Choroid plexus epithelial cell (primary cell): ENCODE measurements around the gene EBF4.

ENCODE experiments used
- DNase-seq: peaks from one replicate; pipeline ENCODE4 v3.0.0-alpha.2; 2010; ENCODE audit warnings: low read depth
- H3K4me3 ChIP-seq: 2 replicates; pipeline ENCODE4 v1.5.1; 2011; ENCODE audit warnings: low read depth, mild to moderate bottlenecking, control low read depth, low read length, moderate library complexity
- TF ChIP-seq, protein P1 (sequence below): conservative IDR thresholded peaks from 2 replicates; pipeline ENCODE4 v1.5.1; 2011; ENCODE audit warnings: low read depth, mild to moderate bottlenecking, control low read depth, inconsistent platforms, low read length, moderate library complexity

EBF4 gene

DNA sequence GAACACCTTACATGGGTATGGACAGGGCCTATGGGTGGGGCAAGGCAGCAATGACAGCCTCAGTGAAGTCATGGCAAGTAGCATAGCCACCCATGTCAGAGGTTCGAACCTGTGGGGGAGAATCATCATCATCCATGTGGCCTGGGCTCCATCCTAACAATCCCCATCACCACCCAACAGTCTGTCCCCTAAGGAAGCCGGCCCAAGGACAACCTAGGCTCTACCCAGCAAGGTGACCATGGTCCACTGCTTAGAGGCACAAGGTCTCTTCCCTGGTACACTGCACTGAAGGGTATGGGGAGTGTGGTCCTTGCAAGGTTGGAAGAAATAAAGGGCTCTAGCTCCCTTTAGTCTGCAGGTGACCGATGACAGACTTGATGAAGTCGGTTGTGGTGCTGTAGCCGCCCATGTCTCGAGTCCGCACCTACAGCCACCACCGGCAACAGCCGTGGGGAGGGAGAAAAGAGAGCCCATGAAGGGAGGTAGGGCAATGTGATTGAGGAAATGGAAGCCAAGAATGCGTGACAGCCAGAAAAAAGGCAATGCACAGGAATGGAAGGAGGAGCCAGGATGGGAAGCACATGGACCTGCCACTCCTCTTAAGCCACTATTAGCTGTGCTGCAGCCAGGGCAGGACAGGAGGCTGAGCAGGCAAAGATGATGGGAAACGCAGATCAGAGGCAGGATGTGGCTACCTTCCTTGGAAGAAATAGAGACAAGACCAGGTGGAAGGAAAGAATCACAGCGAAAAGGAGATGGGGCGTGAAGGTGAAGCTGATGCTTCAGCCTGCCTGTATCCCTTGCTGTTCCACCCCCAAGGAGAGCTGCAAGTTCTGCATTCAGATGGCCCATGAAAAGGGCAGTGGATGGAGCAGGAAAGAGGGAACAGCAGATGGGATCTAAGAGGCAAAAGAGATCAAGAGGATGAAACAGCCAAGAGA is 33.9 kb upstream of the EBF4 start:
- TF ChIP-seq, protein P1, sequence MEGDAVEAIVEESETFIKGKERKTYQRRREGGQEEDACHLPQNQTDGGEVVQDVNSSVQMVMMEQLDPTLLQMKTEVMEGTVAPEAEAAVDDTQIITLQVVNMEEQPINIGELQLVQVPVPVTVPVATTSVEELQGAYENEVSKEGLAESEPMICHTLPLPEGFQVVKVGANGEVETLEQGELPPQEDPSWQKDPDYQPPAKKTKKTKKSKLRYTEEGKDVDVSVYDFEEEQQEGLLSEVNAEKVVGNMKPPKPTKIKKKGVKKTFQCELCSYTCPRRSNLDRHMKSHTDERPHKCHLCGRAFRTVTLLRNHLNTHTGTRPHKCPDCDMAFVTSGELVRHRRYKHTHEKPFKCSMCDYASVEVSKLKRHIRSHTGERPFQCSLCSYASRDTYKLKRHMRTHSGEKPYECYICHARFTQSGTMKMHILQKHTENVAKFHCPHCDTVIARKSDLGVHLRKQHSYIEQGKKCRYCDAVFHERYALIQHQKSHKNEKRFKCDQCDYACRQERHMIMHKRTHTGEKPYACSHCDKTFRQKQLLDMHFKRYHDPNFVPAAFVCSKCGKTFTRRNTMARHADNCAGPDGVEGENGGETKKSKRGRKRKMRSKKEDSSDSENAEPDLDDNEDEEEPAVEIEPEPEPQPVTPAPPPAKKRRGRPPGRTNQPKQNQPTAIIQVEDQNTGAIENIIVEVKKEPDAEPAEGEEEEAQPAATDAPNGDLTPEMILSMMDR: no peak
- DNase-seq: no peak
- no peak overlapping the region for H3K4me3 ChIP-seq

DNA sequence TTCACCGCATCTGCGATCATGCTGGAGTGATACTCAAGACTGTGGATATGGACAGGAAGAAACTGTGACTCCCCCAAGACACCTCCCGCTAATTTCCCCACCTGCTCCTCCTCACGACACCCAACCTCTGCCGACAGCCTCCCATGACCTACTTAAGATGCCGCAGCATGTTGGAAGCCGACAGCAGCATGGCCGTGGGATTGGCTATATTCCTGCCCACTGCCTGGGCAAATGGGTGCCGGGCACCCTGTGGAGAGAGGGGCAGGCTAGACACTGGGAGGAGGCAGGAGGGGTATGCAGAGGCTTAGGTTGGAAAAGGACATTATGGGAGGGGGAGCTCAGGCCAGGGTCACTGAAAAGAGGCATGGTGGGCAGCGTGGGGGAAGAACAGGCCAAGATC is 33.0 kb upstream of the EBF4 start:
- no peak overlapping the region for H3K4me3 ChIP-seq
- DNase-seq: no peak
- TF ChIP-seq, protein P1: no peak

DNA sequence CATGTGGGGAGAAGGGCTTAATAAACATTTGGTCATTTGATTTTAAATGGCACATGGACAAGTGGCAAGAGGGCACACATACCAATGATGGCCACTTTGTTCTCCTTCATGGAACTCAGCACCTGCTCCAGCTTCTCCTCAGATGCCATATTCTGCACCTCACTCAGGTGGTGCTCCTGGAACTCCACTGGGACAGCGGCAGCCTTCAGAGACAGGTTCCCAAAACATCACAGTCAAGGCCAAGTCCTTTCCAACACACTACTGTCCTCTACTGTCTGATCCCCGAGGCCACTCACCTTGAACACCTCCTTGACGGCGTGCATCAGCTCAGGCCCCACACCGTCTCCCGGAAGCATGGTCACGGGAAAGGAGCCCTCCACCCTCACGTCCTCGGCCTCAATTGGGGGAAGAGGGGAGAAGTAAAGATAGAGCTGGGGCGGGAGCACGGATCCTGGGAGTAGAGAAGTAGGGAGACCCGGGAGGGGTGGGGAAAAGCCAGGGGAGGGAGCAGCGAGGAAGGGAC is 29.2 kb upstream of the EBF4 start:
- no peak for DNase-seq
- TF ChIP-seq, protein P1: no peak
- peak overlapping the region; percentile 94 for H3K4me3 ChIP-seq

DNA sequence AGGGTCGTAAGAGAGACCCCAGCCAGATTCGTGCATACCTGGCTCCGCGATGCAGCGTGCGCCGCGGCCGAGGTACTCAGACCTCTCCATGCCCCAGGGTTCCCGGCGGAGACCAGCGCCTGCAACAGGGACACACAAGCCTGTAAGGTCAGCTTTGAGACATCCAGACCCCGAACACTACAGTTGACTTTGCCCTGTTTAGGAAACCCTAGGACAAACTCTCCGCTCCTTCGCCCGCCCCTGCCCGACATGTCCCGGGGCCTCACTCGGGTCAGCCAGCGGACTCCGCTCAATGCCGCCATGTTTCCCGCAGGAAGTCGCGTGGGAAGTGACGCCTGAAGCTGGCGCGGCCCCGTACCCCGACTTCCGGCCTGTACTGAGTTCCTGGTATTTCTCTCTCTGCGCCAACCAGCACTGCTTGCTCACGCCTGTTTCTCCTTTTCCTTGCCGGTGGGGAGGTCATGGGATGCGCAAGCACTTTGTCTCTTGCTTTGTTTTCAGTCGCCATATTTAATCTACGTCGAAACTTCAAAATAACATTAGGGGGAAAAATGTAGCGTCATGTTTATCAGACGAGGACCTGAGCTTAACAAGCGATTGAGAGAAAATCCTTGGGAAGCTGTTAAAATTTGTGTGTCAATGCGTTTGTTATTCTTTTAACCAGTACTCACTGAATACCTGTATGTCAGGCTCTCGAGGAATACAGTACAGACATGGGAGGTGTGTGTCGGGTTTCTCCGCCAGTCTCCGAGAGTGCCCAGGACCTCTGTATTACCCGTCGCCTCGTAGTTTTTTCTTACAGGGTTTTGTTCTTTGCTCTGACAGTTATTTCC is 28.5 kb upstream of the EBF4 start, which contains the start of gene IDH3B:
TSS of gene IDH3B (minus strand) at position 330 of the 833 bp plus-strand sequence. CDS start at position 302, 28 bp downstream.
- peak; percentile 96 for DNase-seq
- TF ChIP-seq, protein P1: no peak
- peak within 1 kb of the TSS; percentile 94 for H3K4me3 ChIP-seq

DNA sequence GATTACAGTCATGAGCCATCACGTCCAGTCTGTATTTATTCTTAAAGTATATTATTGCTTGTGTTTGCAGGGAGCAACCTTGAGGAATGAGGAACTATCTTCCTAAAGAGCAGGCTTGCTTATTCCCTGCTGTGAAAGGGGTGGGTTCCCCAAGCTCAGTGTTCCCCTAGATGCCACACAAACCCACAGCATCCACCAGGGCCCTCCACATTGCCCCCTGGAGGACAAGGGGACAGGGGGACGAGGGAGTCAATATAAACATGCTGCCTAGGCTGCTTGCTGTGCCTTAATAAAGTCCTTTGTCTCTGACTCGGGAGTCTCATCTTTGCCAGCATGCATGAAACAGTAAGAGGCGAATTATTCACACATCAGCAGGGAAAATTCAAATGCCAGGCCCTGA is 20.6 kb upstream of the EBF4 start:
- no peak for DNase-seq
- TF ChIP-seq, protein P1: peak; percentile 33
- no peak overlapping the region for H3K4me3 ChIP-seq

DNA sequence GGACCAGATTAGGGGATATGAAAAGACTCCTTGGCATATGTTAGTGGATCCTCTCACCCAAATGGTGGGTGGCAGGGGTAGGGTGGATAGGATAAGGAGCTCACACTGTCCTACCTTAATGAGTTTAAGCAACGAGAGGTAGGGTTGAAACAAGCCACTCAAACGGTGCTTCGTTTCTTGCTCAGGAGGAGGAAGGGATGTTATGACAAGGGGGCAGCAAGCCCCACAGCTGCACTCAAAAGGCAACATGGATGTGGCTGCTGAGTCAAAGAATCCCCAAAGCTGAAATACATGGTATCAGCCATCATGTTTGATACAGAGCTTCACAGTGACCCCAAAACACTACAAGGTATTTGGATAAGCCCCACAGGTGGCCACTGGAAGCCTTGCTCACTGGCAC is 20.1 kb upstream of the EBF4 start:
- no peak for DNase-seq
- H3K4me3 ChIP-seq: no peak overlapping the region
- TF ChIP-seq, protein P1: no peak
